CD4-positive, CD25-positive, alpha-beta regulatory T cell (primary cell): ENCODE data around the gene LCLAT1. TPM values are rescaled to one million over a fixed set of nuclear protein-coding genes. Genes with fewer than 3 reads are reported as not detected.

Experiments
- polyA plus RNA-seq, 4 donors: library from polyadenylated mRNA; unstranded; fragments of 300-500 nt; fragmentation: Illumina TruSeq; gene quantifications; one replicate each; pipeline ENCODE4 v1.2.3, GENCODE V29; 2021
- total RNA-seq: library from RNA; stranded (reverse); gene quantifications from one replicate; pipeline ENCODE4 v1.2.3, GENCODE V29; 2022

Gene LCLAT1
- total and polyA plus RNA-seq, 5 donors from 2014 or later, result 4.8 to 25.2 (median 9.2) TPM

Other genes starting within 250 kb of the LCLAT1 start
- gene LBH, start 215.7 kb upstream of the LCLAT1 start, total RNA-seq, result 215 TPM
- 100 to 1,000 TPM; 225 to 299 (median 250) TPM for gene LBH, start 215.7 kb upstream of the LCLAT1 start, polyA plus RNA-seq